GM19023 (cell line): ENCODE results near the gene OR11H1.
"Not testable (repeated sequence)": the region's sequence is repeated elsewhere in the genome, so short reads cannot be mapped to it uniquely, and the experiment has no call there.

ENCODE experiments used
- ATAC-seq: cut with Tn5 transposase; IDR thresholded peaks from one replicate; pipeline ENCODE4 v1.9.1; 2021; ENCODE audit warnings: mild to moderate bottlenecking, moderate library complexity; ENCODE audit not compliant: unreplicated experiment

Gene OR11H1

DNA sequence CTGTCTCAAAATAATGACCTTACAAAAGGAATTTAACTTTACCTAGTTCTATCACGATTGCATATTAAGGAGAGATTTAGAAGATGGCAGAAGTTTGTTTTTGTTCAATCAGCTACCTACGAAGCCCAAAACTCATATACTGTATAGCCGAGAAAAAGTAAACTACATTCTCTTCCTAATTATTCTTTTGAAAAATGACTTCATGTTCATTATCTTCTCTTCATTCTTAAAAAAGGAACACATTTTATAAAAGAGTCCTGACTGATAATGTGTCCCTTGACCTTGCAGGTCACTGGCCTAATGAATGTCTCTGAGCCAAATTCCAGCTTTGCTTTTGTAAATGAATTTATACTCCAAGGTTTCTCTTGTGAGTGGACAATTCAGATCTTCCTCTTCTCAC lies at the start of gene OR11H1:
OR11H1 (plus strand) TSS at position 301 of the 400 bp plus-strand sequence; CDS start at position 301, 0 bp downstream.
- ATAC-seq: not testable (repeated sequence)

DNA sequence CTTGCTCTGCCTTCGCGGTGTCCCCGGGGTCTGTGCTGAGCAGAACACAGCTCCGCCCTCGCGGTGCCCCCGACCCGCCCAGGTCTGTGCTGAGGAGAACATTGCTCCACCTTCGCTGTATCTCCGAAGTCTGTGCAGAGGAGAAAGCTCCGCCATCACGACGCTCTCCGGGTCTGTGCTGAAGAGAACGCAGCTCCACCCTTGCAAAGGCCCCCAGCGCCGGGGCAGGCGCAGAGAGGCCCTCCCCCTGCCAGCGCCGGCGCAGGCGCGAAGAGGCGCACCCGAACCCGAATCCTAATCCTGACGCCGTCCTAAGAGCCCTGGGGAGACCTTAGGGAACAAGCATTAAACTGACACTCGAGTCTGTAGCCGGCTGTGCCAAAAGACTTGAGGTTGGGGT lies 18.0 kb upstream of the OR11H1 start:
- not testable (repeated sequence) for ATAC-seq

- not testable (repeated sequence) for ATAC-seq
These were observed 12.1 kb upstream of the OR11H1 start for GRCh38 chr22:15515896-15516295.

- not testable (repeated sequence) for ATAC-seq
These were observed 25.8 kb downstream of the OR11H1 start for GRCh38 chr22:15553767-15554166.

DNA sequence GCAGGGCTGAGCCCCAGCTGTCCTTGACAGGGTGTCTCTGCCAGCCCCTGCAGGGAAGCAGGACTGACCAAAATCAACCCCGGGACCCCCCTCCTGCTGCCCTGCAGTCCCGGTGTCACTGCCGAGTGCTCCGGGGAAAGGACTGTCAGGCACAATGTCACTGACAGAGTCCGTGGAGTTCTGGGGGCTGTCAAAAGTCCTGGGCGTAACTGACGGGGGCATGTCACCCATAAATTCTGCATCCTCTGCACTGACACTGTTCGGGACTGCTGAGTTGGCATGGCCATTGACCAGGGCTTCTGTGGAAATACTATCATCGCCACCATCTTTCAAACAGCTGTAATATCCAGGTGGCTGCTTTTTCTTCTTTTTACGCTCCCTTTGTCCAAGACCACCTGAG lies 35.5 kb downstream of the OR11H1 start:
- not testable (repeated sequence) for ATAC-seq

DNA sequence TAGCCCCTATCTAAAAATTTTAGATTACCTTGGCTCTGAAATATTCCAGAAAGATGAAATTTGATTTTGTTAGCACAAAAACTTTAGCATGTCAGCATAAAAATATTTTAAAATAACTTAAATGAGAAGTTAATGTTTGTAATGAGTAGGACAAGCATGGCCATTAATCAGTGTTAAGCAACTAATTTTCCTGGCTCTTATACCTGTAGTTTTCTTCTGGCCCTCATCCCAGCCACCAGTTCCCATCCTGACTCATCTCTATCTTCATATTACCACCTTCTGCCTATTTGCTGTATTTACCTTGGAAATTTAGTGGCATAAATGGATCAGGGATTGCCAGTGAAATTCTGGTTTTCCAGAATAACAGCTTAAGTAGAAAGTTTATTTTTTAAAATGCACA lies 37.1 kb downstream of the OR11H1 start:
- not testable (repeated sequence) for ATAC-seq
